GM19468 (cell line): ENCODE measurements around the gene TMEM204.

Experiments used
- ATAC-seq: cut with Tn5 transposase; IDR thresholded peaks from one replicate; pipeline ENCODE4 v1.9.1; 2021; ENCODE audit warnings: mild to moderate bottlenecking, moderate library complexity, moderate number of reproducible peaks; ENCODE audit not compliant: unreplicated experiment; ENCODE audit errors: extremely low read depth

TMEM204 gene

GRCh38 chr16:1552129-1552528 lies 18.7 kb downstream of the TMEM204 start:
- no peak for ATAC-seq

GRCh38 chr16:1553946-1554825 lies 20.7 kb downstream of the TMEM204 start:
- no peak for ATAC-seq

GRCh38 chr16:1554826-1555445 lies 21.5 kb downstream of the TMEM204 start:
- no peak for ATAC-seq

GRCh38 chr16:1556254-1556653 lies 22.8 kb downstream of the TMEM204 start:
- no peak for ATAC-seq

GRCh38 chr16:1557074-1557473 lies 23.6 kb downstream of the TMEM204 start:
- ATAC-seq: no peak

- ATAC-seq: no peak
Measured at GRCh38 chr16:1557576-1557975, 24.1 kb downstream of the TMEM204 start.

GRCh38 chr16:1559446-1559975 lies 26.0 kb downstream of the TMEM204 start:
- no peak for ATAC-seq

- no peak for ATAC-seq
Measured at GRCh38 chr16:1560153-1560552, 26.7 kb downstream of the TMEM204 start.

- ATAC-seq: no peak
Measured at GRCh38 chr16:1560866-1561265, 27.4 kb downstream of the TMEM204 start.

GRCh38 chr16:1561266-1561665 lies 27.8 kb downstream of the TMEM204 start:
- no peak for ATAC-seq

GRCh38 chr16:1561836-1562235 lies 28.4 kb downstream of the TMEM204 start:
- ATAC-seq: no peak

GRCh38 chr16:1563786-1564185 lies 30.3 kb downstream of the TMEM204 start:
- ATAC-seq: no peak

- ATAC-seq: no peak
Measured at GRCh38 chr16:1564325-1564724, 30.9 kb downstream of the TMEM204 start.

- no peak for ATAC-seq
Measured at GRCh38 chr16:1565083-1565805, 31.8 kb downstream of the TMEM204 start.

- no peak for ATAC-seq
Measured at GRCh38 chr16:1567988-1568387, 34.5 kb downstream of the TMEM204 start.

GRCh38 chr16:1571012-1571671 lies 37.7 kb downstream of the TMEM204 start:
- ATAC-seq: no peak

- ATAC-seq: no peak
Measured at GRCh38 chr16:1572673-1573072, 39.2 kb downstream of the TMEM204 start.

GRCh38 chr16:1573301-1573700 lies 39.8 kb downstream of the TMEM204 start:
- ATAC-seq: no peak

- no peak for ATAC-seq
Measured at GRCh38 chr16:1575578-1575977, 42.1 kb downstream of the TMEM204 start.

- no peak for ATAC-seq
Measured at GRCh38 chr16:1579214-1579613, 45.7 kb downstream of the TMEM204 start.
